OCI-LY7 (cell line): ENCODE measurements around the gene TM7SF3. TPM values are rescaled to one million over a fixed set of nuclear protein-coding genes. Genes with fewer than 3 reads are reported as not detected.
"Not testable (repeated sequence)": the region's sequence is repeated elsewhere in the genome, so short reads cannot be mapped to it uniquely, and the experiment has no call there.

Experiments
- BruUV-seq: library from RNA; stranded (reverse); fragments of 400-500 nt; replicated peaks from 2 replicates; lab custom pipeline; 2021; lab: Mats Ljungman, UMichigan
- CTCF ChIA-PET: fragments of 300-600 bp; sonication (Branson Sonifier 250); formaldehyde crosslinking; loops from one replicate; lab custom pipeline; 2022; ENCODE audit warnings: antibody characterized with exemption; ENCODE audit not compliant: unreplicated experiment; lab: Charles Lee
- POLR2A ChIA-PET: fragments of 300-600 bp; sonication (Branson Sonifier 250); formaldehyde crosslinking; loops from one replicate; lab custom pipeline; 2022; ENCODE audit warnings: antibody characterized with exemption; lab: Charles Lee
- DNase-seq: peaks from one replicate; pipeline ENCODE4 v3.0.0-alpha.2; 2015; ENCODE audit warnings: low spot score
- H2AFZ ChIP-seq: fragments of 200-600 bp; sonication (generic), shearing (Covaris generic); 2 replicates; pipeline ENCODE4 v1.6.1; 2014; ENCODE audit warnings: mild to moderate bottlenecking, antibody characterized with exemption, low read length, moderate library complexity
- H3K27ac ChIP-seq: fragments of 200-600 bp; sonication (generic); 2 replicates; pipeline ENCODE4 v1.5.1; 2014; ENCODE audit warnings: mixed run types, low read depth, mild to moderate bottlenecking, moderate library complexity, low read length, inconsistent platforms; ENCODE audit not compliant: poor library complexity, severe bottlenecking
- H3K36me3 ChIP-seq: fragments of 200-600 bp; sonication (generic); 2 replicates; pipeline ENCODE4 v1.6.1; 2014; ENCODE audit warnings: mild to moderate bottlenecking, antibody characterized with exemption, low read length, moderate library complexity, mixed read lengths; ENCODE audit not compliant: insufficient read depth
- H3K4me1 ChIP-seq: fragments of 200-600 bp; sonication (generic); 2 replicates; pipeline ENCODE4 v1.5.1; 2014; ENCODE audit warnings: mild to moderate bottlenecking, low read length; ENCODE audit not compliant: insufficient read depth, poor library complexity, severe bottlenecking
- H3K4me2 ChIP-seq: fragments of 200-600 bp; sonication (generic); 2 replicates; pipeline ENCODE4 v1.6.1; 2014; ENCODE audit warnings: mild to moderate bottlenecking, low read length
- H3K4me3 ChIP-seq: fragments of 200-600 bp; sonication (generic); 2 replicates; pipeline ENCODE4 v1.5.1; 2014; ENCODE audit warnings: mild to moderate bottlenecking, low read depth, low read length; ENCODE audit not compliant: poor library complexity, severe bottlenecking
- H3K79me2 ChIP-seq: fragments of 200-600 bp; sonication (generic); 2 replicates; pipeline ENCODE4 v1.6.1; 2016; ENCODE audit warnings: low read depth, mild to moderate bottlenecking, low read length, moderate library complexity, mixed read lengths; ENCODE audit not compliant: insufficient read depth
- H3K9me2 ChIP-seq: fragments of 200-600 bp; sonication (generic); 2 replicates; pipeline ENCODE4 v1.6.1; 2016; ENCODE audit warnings: mild to moderate bottlenecking, low read length, mixed read lengths; ENCODE audit not compliant: insufficient read depth
- H3K9me3 ChIP-seq: fragments of 200-600 bp; sonication (generic); 2 replicates; pipeline ENCODE4 v1.6.1; 2014; ENCODE audit warnings: mild to moderate bottlenecking, mixed run types, low read length, mixed read lengths
- H4K20me1 ChIP-seq: fragments of 200-600 bp; sonication (generic); 2 replicates; pipeline ENCODE4 v1.6.1; 2014; ENCODE audit warnings: mild to moderate bottlenecking, antibody characterized with exemption, low read length, moderate library complexity, mixed read lengths; ENCODE audit not compliant: insufficient read depth
- EZH2phosphoT487 ChIP-seq: fragments of 200-600 bp; sonication (generic); IDR thresholded peaks from 2 replicates; pipeline ENCODE4 v1.6.1; 2018; ENCODE audit warnings: low read depth, borderline replicate concordance, mild to moderate bottlenecking, mixed run types, antibody characterized with exemption, low read length, moderate library complexity, mixed read lengths
- intact Hi-C: fragments of 100-400 bp; cut with micrococcal nuclease; formaldehyde crosslinking; loops from one replicate; pipeline ENCODE4 v1.10.0; 2022; ENCODE audit not compliant: unreplicated experiment
- total RNA-seq, 2 experiments: library from RNA; depleted of rRNA in 1 of 2; stranded (reverse); fragments of >200 nt in 1 of 2; shearing (Covaris generic) in 1 of 2; gene quantifications; 2 replicates each; pipeline ENCODE4 v1.2.3, GENCODE V29; 2014 to 2022
- TF ChIP-seq, protein P1 (sequence below): fragments of 200-600 bp; sonication (generic); conservative IDR thresholded peaks from 2 replicates; pipeline ENCODE4 v1.5.1; 2014; ENCODE audit warnings: mild to moderate bottlenecking, antibody characterized with exemption, low read length, moderate library complexity, mixed read lengths

The TM7SF3 gene
- total RNA-seq, 2 experiments from 2014 or later: 47.1 to 48.3 TPM

DNA sequence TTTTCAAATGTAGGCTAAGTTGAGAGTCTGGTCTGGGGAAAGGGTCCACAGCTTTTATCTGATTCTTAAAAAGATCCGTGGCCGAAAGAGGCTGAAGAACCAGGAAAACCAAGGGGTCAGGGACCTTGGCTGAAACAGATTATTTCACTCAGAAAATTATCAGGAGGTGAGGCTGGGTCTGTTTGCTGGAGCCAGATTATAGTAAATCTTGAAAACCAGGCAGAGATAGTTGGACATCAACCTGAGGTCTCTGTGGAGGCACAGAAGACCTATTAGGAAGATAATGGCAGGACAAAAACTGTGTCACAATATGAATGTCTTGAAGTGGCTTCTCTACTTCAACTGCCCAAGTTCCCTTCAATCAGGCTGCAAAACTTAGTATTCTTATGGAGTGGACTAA lies 6.6 kb upstream of the TM7SF3 start:
- Histone ChIP-seq H3K36me3 (no peaks in the 10 kb centered on the region), H3K79me2 (peaks cover 27% of the 10 kb centered on the region; the same call in 1 of the 2 replicates), H3K27ac (no peak overlapping the region), H3K4me1 (peaks cover 15% of the 10 kb centered on the region), H3K4me2 (no peak overlapping the region), H3K4me3 (no peak overlapping the region), H4K20me1 (no peaks in the 10 kb centered on the region), H3K9me2 (no peaks in the 10 kb centered on the region), H3K9me3 (no peaks in the 10 kb centered on the region), H2AFZ (no peak overlapping the region)
- CTCF ChIA-PET: no interaction called here
- no peak for DNase-seq
- TF ChIP-seq, protein P1, sequence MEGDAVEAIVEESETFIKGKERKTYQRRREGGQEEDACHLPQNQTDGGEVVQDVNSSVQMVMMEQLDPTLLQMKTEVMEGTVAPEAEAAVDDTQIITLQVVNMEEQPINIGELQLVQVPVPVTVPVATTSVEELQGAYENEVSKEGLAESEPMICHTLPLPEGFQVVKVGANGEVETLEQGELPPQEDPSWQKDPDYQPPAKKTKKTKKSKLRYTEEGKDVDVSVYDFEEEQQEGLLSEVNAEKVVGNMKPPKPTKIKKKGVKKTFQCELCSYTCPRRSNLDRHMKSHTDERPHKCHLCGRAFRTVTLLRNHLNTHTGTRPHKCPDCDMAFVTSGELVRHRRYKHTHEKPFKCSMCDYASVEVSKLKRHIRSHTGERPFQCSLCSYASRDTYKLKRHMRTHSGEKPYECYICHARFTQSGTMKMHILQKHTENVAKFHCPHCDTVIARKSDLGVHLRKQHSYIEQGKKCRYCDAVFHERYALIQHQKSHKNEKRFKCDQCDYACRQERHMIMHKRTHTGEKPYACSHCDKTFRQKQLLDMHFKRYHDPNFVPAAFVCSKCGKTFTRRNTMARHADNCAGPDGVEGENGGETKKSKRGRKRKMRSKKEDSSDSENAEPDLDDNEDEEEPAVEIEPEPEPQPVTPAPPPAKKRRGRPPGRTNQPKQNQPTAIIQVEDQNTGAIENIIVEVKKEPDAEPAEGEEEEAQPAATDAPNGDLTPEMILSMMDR: no peak
- no peak for TF ChIP-seq EZH2phosphoT487
- no TSS peak for BruUV-seq
- intact Hi-C loops: loop anchor here (5.0 kb wide), 1 partner anchor 682 kb away; no protein-coding TSS in a partner anchor
- POLR2A ChIA-PET: interaction anchor here (0.7 to 1.4 kb wide), 4 partner anchors 8 to 98 kb away, joined by 3 to 4 read pairs (median 3); no protein-coding TSS in a partner anchor

DNA sequence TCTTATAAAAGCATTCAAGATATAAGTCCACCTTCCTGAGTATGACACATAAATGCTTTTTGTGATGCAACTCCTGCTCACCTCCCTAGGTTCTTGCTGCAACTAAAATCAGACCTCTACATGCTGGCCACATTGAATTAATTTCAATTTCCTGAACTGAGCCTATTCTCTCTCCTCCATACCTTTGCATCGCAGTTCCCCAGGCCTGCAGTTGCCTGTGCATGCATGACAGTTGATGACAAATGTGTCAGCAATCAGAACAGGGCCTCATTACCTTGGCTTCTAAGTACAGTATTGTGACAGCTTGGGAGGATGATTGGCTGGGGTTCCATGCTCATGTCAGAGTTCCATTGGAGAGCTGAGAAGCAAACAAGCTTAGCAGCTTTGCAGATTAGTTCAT lies 3.9 kb upstream of the TM7SF3 start:
- POLR2A ChIA-PET: no interaction called here
- BruUV-seq: no TSS peak
- no peak overlapping the region for H3K4me2 ChIP-seq

DNA sequence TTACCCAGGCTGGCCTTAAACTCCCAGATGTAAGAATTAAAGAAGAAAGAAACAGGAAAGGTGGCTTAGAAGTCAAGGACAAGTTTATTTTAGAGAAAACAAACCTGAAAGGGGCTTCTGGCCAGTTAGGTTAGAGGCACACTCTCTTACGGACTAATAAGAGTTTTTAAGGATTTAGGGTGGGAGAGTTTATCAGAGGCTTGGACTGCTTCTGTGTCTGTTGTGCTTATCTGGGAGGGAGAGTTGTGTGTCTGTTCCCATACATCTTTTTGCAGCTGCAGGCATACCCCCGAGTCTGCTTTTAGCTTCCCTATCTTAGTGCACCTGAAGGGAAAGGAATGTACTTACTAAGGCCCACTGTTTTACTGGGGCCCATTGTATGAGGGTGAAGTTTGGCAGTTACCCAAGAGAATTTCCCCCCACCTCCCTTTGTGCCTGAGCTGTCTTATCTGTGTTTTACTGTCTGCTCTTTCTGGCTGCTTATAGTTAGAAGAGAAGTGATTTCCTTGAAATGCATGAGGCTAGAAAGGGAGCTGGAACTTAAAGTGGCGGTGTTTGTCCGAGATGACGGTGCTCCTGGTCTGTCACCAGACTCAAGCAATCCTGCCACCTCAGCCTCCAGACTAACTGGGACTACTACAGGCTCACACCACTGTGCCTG lies 3.1 kb upstream of the TM7SF3 start:
- ChIA-PET POLR2A (interaction anchor here (1.0 kb wide), 1 partner anchor 300 kb away, joined by 3 read pairs; no protein-coding TSS in a partner anchor), CTCF (interaction anchor here (2.2 kb wide), 1 partner anchor 289 kb away, joined by 11 read pairs; no protein-coding TSS in a partner anchor)
- H3K4me3 ChIP-seq, H3K4me2 ChIP-seq, BruUV-seq, H3K9me3 ChIP-seq, H3K9me2 ChIP-seq, H4K20me1 ChIP-seq, H2AFZ ChIP-seq, DNase-seq, H3K27ac ChIP-seq, H3K36me3 ChIP-seq: not testable (repeated sequence)
- intact Hi-C loops: loop anchor here (5.0 to 10.0 kb wide), 4 partner anchors 125 to 312 kb away; partner anchors contain the start of gene STK38L
- peaks cover 15% of the 10 kb centered on the region; the same call in 1 of the 2 replicates for H3K79me2 ChIP-seq
- H3K4me1 ChIP-seq: peaks cover 30% of the 10 kb centered on the region

More for the DNA sequence above, 3.9 kb upstream of the TM7SF3 start:
- H3K9me2 ChIP-seq: no peaks in the 10 kb centered on the region
- no peaks in the 10 kb centered on the region for H3K9me3 ChIP-seq
- CTCF ChIA-PET: no interaction called here
- H3K4me1 ChIP-seq: peaks cover 23% of the 10 kb centered on the region
- H4K20me1 ChIP-seq: no peaks in the 10 kb centered on the region
- H3K36me3 ChIP-seq: no peaks in the 10 kb centered on the region
- H3K27ac ChIP-seq: no peak overlapping the region
- intact Hi-C loops: loop anchor here (5.0 to 10.0 kb wide), 4 partner anchors 124 to 313 kb away; partner anchors contain the start of gene STK38L
- DNase-seq: no peak
- H2AFZ ChIP-seq: no peak overlapping the region
- peaks cover 12% of the 10 kb centered on the region; the same call in 1 of the 2 replicates for H3K79me2 ChIP-seq
- no peak overlapping the region for H3K4me3 ChIP-seq
- no peak for TF ChIP-seq EZH2phosphoT487
- TF ChIP-seq, protein P1: no peak
